Activated CD8-positive, alpha-beta memory T cell treated with anti-CD3 and anti-CD28 coated beads, Interleukin-2, amount 50 U/mL, for 24 hours (primary cell): ENCODE measurements around the gene AKAP13.
A peak's percentile ranks its signal among the peaks of the same experiment; 100 is the strongest.
"Not testable (repeated sequence)": the region's sequence is repeated elsewhere in the genome, so short reads cannot be mapped to it uniquely, and the experiment has no call there.

Experiments used
- DNase-seq: peaks from one replicate; pipeline ENCODE4 v3.0.0-alpha.2; 2020; ENCODE audit errors: extremely low read depth

AKAP13 gene

GRCh38 chr15:85661859-85662258, 281.5 kb downstream of the AKAP13 start:
- DNase-seq, result no peak

GRCh38 chr15:85665677-85666076, 285.3 kb downstream of the AKAP13 start:
- DNase-seq, result not testable (repeated sequence)

DNA sequence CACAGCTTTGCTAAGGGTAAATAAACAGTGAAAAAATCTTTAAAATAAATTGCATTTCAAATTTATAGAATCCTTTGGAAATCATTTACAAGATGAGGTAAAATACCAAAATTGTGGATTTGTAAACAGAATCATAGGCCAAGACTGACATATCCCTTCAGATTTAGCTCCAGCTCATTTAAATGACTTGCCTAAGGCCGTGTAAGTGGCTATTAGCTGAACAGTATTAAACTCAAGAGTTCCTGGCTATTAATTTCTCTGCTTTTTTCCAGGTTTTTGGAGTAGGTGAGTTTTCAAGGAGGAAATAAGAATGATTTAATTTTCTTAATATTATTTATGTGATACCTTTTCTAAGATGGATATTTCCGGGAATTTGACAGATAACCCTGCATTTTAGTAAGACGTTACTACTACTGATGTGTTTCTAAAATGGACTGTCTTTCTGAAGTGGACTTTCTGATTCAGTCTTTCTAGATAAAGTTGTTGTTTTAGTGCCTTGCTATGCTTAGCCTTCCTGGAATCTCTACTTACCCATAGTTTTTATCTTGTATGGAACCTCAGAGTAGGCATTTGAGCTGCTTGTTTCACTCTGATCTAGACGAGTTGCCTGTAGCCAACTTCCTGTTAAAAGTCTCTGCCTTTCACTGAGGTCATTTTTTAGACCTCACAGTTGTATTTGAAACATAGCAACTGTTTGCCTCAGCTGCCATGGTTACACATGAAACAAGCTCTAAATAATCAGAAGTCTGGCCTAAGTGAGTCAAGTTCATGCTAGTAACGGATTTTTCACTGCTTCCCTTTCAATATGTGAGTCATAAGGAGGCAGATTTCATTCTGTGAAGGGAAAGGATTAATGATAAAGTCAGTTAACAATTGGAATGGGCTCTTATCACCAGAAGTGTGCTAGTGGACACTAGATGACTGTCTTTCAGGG, 287.4 kb downstream of the AKAP13 start:
- DNase-seq, result no peak

GRCh38 chr15:85671156-85671555, 290.8 kb downstream of the AKAP13 start:
- no peak for DNase-seq

GRCh38 chr15:85672332-85673084, 292.1 kb downstream of the AKAP13 start:
- no peak for DNase-seq

GRCh38 chr15:85673326-85673725, 292.9 kb downstream of the AKAP13 start:
- DNase-seq, result no peak

DNA sequence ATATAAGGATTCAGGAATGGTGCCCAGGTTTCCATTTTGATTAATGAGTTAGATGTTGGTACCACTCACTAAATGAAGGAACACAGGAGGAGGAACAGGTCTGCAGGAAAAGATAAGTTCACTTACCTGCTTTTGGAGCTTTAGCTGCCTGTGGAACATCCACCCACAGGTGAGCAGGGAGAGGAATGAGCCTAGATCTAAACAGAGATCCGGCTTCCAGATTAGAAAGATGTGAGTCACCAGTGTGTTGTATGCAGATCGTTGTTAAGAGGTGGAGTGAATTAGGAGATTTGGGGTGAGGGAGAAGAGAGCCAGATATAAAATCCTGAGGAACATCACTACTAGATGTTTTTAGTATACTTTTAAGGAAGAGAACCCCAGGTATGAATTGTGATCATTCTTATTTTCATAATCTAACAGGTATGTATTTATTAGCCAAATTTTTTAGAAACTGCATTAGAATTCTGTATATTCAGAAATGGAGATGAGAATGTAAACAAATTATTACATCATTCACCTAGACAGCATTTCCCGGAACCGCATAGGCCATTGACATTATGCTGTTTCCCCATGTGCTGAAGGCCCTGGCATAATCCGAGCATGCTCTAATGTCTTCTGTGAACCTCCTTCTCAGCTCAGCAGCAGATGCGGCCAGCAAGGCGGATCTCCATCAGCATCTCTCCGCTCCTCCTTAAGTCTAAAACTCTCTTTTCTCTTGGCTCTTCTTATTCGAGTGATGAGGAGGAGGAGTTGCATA, 296.1 kb downstream of the AKAP13 start:
- DNase-seq, result no peak

GRCh38 chr15:85679231-85679630, 298.8 kb downstream of the AKAP13 start:
- DNase-seq, result no peak

GRCh38 chr15:85681386-85681785, 301.0 kb downstream of the AKAP13 start:
- no peak for DNase-seq

DNA sequence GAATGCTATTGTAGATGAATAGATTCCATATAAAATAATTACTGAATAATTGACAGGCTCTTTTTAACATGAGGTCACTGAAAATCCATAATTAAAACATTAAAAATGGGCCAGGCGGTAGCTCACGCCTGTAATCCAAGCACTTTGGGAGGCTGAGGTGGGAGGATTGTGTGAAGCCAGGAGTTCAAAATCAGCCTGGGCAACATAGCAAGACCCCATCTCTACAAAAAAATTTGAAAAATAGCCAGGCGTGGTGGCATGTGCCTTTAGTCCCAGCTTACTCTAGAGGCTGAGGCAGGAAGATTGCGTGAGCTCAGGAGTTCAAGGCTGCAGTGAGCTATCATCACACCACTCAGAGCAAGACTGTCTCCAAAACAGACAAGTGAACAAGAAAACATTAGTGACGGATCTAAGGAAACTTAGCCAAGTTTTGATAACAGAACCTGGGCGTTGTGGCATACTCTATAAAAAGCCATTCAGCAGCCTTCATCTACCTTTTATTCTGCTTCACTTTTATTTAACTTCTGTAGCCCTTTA, 303.8 kb downstream of the AKAP13 start:
- no peak for DNase-seq

- no peak for DNase-seq
Observed at GRCh38 chr15:85685356-85685755, 305.0 kb downstream of the AKAP13 start.

GRCh38 chr15:85687329-85687728, 306.9 kb downstream of the AKAP13 start:
- no peak for DNase-seq

- no peak for DNase-seq
Observed at GRCh38 chr15:85688711-85689110, 308.3 kb downstream of the AKAP13 start.

GRCh38 chr15:85689729-85690128, 309.3 kb downstream of the AKAP13 start:
- peak; percentile 19 for DNase-seq

DNA sequence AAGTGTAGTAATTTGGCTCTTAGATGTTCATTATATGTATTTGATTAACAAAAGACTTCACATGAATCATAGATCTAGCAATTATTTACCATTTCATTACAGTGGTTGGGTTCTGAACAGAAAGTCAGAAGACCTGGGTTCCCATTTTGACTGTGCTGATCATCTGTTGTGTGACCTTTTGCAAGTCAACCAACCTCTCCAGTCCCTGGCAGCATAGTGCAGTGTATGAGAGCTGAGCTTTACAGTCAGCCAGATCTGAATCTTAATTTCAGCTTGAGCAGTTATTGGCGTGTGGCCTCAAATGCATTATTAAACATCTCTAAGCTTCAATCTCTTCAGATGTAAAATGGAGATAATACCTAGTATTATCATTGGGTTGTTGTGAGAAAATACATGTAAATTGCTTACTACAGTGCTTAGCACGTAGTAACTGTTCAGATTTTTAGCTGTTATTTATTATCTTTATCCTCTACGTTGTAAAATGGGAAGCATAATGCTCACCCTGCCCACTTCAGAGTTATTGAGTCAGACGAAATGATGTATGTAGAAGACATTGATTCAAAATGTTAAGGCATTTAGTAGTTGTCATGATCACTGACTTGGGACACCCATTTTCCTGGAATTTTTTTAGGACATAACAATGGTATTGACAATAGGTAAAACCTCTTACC, 310.3 kb downstream of the AKAP13 start:
- no peak for DNase-seq

- DNase-seq, result no peak
Observed at GRCh38 chr15:85691350-85692240, 311.2 kb downstream of the AKAP13 start.

DNA sequence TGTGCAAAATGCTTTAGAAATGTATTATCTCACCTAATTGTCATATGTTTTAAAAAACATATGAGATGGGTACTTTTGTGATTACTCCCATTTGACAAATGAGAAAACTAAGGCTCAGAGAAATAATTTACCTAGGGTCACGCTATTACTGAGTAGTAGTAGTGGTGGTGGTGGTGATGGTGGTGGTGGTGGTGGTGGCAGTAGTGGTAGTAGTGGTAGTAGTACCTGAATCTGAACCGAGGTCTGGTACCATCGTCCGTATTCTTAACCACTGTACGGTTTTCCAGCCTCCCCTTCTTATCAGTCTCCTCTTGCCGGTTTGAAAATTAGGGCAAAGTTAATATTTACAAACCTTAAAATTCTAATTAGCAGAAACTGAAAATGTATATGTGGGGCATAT, 311.9 kb downstream of the AKAP13 start:
- no peak for DNase-seq

DNA sequence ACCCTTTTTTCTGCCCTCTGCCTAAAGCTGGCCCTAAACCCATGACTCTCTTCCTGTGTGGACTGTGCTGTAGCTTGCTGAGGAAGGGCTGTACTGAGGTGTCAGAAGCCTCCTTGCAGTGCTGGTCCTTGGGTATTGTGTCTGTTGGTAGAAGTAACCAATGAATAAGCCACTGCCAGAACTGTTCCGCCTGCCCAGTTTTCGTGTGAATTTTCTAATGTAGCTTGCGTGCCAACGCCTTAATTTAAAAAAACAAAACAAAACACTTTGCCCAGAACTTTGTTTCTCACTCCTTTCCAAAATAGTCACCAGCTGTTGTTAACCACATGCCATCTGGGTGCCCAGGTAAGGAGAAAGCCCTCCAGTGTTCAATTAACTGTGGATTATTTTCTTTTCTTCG, 312.5 kb downstream of the AKAP13 start:
- DNase-seq, result no peak

DNA sequence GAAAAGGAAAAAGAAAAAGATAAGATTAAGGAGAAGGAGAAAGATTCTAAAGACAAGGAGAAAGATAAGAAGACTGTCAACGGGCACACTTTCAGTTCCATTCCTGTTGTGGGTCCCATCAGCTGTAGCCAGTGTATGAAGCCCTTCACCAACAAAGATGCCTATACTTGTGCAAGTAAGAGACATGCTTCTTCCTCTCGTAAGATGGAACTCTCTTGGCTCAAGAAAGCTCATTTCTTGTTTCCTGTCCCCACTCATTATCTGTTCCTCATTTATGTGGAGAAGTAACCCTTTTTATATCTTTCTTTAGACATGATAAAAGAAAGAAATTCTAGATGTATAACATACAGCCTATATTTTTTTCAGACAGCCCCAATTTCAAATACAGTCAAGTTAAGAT, 312.9 kb downstream of the AKAP13 start:
- DNase-seq, result no peak

DNA sequence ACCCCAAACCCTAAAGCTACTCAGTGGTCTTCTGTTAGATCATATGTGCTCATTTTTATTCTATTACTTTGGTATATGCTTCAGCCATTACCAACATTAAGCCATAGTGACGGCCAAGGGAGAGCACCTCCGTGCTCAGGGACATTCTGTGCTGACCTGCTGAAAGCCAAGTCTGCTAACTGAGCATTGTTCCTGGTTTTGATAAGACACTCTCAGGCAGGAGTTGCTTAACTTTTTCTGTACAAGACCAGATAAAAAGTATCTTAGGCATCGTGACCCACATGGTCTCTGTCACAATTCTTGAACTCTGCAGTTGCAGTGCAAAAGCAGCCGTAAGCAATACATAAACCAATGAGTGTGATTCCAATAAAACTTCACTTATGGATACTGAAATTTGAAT, 313.7 kb downstream of the AKAP13 start:
- DNase-seq, result no peak
